Sigmoid colon (tissue), 4 donors: ENCODE measurements around the gene CD200R1.

Experiments
- EP300 ChIP-seq, 4 donors: sonication (generic); formaldehyde crosslinking; IDR thresholded peaks; one replicate each; pipeline ENCODE4 v1.6.1; 2017; ENCODE audit warnings: antibody characterized with exemption in 4 of 4
- POLR2A ChIP-seq, 2 donors: fragments of 450-650 bp; IDR thresholded peaks; one replicate each; pipeline ENCODE4 v1.6.1; 2016; ENCODE audit warnings: antibody characterized with exemption in 2 of 2, mild to moderate bottlenecking in 2 of 2, moderate library complexity in 2 of 2

- TF ChIP-seq EP300 (IDR thresholded peaks at IDR 0.05) (no peak), POLR2A (IDR thresholded peaks at IDR 0.05) (no peak)
These were observed 4.4 kb upstream of the CD200R1 start for GRCh38 chr3:112979244-112979832.
